Activated gamma-delta T cell treated with anti-CD3 and anti-CD28 coated beads, Interleukin-2, amount 50 U/mL, for 16 hours (primary cell): ENCODE measurements around the gene TRAPPC5.

Experiments used
- DNase-seq: peaks from one replicate; pipeline ENCODE4 v3.0.0-alpha.2; 2020; ENCODE audit warnings: low read depth

The TRAPPC5 gene

DNA sequence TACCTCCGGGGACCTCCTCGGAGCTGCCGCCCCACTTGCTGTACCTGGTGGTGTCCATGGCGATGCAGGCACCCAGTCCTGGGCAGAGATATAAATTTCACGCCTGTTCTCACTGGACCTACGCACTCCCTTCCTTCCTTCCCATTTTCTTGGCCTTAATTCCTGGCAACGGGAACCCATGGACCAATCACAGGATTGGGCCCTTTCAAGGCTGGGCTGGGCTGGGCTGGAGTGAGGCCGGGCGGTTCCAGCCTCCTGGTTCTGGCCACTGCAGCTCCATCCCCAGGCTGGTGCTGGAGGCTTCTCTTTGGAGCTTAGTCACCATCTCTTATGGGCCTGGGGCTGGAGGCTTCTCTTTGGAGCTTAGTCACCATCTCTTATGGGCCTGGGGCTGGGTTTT is 51.4 kb downstream of the TRAPPC5 start, which contains the start of gene CLEC4G:
Gene CLEC4G, minus strand, starts transcription at position 66 of the 400 bp plus-strand sequence. Its CDS starts 8 bp downstream, at position 58.
- no peak for DNase-seq

GRCh38 chr19:7733376-7733775 is 52.7 kb downstream of the TRAPPC5 start:
- no peak for DNase-seq

- no peak for DNase-seq
Observed at GRCh38 chr19:7734220-7735203, 53.9 kb downstream of the TRAPPC5 start.

- no peak for DNase-seq
Observed at GRCh38 chr19:7736148-7736547, 55.5 kb downstream of the TRAPPC5 start.

GRCh38 chr19:7737215-7737614 is 56.6 kb downstream of the TRAPPC5 start:
- no peak for DNase-seq
